AG04449 (cell line): Measurements from ENCODE around the gene LPXN.

Experiments used
- CTCF ChIA-PET: fragments of 350-600 bp; formaldehyde crosslinking; extraction: SDS; loops from one replicate; lab custom pipeline; 2021; ENCODE audit warnings: antibody characterized with exemption; lab: Yijun Ruan, JAX
- POLR2A ChIA-PET: fragments of 400-600, 350-600 bp; formaldehyde crosslinking; extraction: SDS; loops from one replicate; lab custom pipeline; 2020; ENCODE audit warnings: antibody characterized with exemption, inconsistent platforms; lab: Yijun Ruan, JAX
- DNase-seq: peaks from one replicate; pipeline ENCODE4 v3.0.0-alpha.2; 2010; ENCODE audit warnings: low read depth, low spot score
- H3K4me3 ChIP-seq: 2 replicates; pipeline ENCODE4 v1.5.1; 2011; ENCODE audit warnings: low read depth, mild to moderate bottlenecking, control low read depth, low read length
- CTCF ChIP-seq: IDR thresholded peaks from one replicate; pipeline ENCODE4 v1.5.1; 2011; ENCODE audit warnings: mild to moderate bottlenecking, moderate library complexity, low read length, control low read depth, inconsistent platforms; ENCODE audit not compliant: insufficient read depth; ENCODE audit errors: missing control alignments

Gene LPXN

DNA sequence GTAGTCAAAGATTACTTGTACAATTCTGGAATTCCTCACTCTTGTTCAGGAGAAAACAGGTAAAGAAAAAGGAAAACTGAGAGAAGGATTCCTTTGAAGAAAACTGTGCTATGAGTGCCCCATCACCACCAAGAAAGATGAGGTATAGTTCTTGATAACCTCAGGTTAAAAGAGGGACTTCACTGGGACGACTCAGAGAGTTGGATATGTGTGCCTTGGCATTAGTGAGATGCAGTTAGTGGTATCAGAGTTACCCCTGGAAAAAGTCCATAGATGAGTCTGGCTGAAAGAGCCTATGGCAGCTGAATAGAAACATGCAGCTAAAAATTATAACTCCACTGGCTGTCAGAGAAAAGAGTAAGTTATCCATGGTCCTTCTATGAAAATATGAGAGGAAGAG, 28.8 kb downstream of the LPXN start:
- no peak for TF ChIP-seq CTCF
- CTCF ChIA-PET: interaction anchor here (1.0 to 1.4 kb wide), 4 partner anchors 21 to 23 kb away, joined by 3 to 5 read pairs (median 4); no protein-coding TSS in a partner anchor

GRCh38 chr11:58531865-58532341, 43.8 kb downstream of the LPXN start:
- DNase-seq: no peak
- ChIA-PET POLR2A (no interaction called here), CTCF (no interaction called here)
- TF ChIP-seq CTCF: no peak
- H3K4me3 ChIP-seq: no peak overlapping the region

More for the DNA sequence above, 28.8 kb downstream of the LPXN start:
- DNase-seq: no peak
- H3K4me3 ChIP-seq: no peak overlapping the region
- POLR2A ChIA-PET: no interaction called here

DNA sequence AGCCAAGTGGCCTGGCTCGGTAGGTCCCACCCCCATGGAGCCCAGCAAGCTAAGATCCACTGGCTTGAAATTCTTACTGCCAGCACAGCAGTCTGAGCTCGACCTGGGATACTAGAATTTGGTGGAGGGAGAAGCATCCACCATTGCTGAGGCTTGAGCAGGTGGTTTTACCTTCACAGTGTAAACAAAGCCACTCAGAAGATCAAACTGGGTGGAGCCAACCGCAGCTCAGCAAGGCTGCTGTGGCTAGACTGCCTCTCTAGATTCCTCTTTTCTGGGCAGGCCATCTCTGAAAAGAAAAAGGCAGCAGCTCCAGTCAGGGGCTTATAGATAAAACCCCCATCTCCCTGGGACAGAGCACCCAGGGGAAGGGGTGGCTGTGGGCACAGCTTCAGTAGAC, 45.4 kb downstream of the LPXN start:
- ChIA-PET CTCF (interaction anchor here (1.0 kb wide), 2 partner anchors 17 to 29 kb away, joined by 3 read pairs; no protein-coding TSS in a partner anchor), POLR2A (no interaction called here)
- TF ChIP-seq CTCF: no peak
- H3K4me3 ChIP-seq: no peak overlapping the region
- no peak for DNase-seq

GRCh38 chr11:58527429-58527828, 48.2 kb downstream of the LPXN start:
- no peak for TF ChIP-seq CTCF
- H3K4me3 ChIP-seq: no peak overlapping the region
- ChIA-PET POLR2A (no interaction called here), CTCF (interaction anchor here (0.7 to 4.5 kb wide), 4 partner anchors 7 to 1067 kb away, joined by 3 to 28 read pairs (median 4); partner anchors contain the start of gene RTN4RL2)
- no peak for DNase-seq

DNA sequence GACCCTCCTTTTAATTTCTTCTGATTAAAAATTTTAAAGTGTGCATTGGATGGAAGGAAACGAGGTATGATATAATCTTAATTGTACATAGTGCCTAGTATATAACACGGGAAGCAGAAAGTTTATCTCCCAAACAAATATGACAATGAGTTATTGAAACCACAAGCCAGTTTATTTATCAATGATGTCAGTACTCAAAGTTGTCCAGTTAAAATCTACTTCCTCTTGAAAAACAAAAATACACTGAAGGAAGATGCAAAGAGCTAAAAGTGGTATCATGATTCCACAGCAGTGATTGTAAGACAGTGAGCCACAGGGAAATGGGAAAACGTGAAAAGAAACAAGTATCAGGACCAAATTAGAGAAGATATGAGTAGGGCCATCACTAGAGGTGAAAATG, 48.9 kb downstream of the LPXN start:
- no peak for DNase-seq
- H3K4me3 ChIP-seq: no peak overlapping the region
- CTCF ChIA-PET: interaction anchor here (1.3 to 4.5 kb wide), 4 partner anchors 8 to 1033 kb away, joined by 4 to 28 read pairs (median 6); no protein-coding TSS in a partner anchor
- TF ChIP-seq CTCF: no peak
- POLR2A ChIA-PET: no interaction called here

GRCh38 chr11:58525037-58525614, 50.5 kb downstream of the LPXN start:
- no peak for TF ChIP-seq CTCF
- DNase-seq: no peak
- ChIA-PET POLR2A (no interaction called here), CTCF (interaction anchor here (0.7 to 4.6 kb wide), 39 partner anchors 9 to 1032 kb away, joined by 3 to 57 read pairs (median 4); partner anchors contain the start of genes BTBD18, DTX4 and OR5B21)
- H3K4me3 ChIP-seq: no peak overlapping the region
